ENCODE measurements around the gene GRAMD1A. TPM values are rescaled to one million over a fixed set of nuclear protein-coding genes. Genes with fewer than 3 reads are reported as not detected.
"Not testable (repeated sequence)": the region's sequence is repeated elsewhere in the genome, so short reads cannot be mapped to it uniquely, and the experiment has no call there.

Gene GRAMD1A
- total RNA-seq, 1 experiment from 2014 or later: 75.4 TPM

DNA sequence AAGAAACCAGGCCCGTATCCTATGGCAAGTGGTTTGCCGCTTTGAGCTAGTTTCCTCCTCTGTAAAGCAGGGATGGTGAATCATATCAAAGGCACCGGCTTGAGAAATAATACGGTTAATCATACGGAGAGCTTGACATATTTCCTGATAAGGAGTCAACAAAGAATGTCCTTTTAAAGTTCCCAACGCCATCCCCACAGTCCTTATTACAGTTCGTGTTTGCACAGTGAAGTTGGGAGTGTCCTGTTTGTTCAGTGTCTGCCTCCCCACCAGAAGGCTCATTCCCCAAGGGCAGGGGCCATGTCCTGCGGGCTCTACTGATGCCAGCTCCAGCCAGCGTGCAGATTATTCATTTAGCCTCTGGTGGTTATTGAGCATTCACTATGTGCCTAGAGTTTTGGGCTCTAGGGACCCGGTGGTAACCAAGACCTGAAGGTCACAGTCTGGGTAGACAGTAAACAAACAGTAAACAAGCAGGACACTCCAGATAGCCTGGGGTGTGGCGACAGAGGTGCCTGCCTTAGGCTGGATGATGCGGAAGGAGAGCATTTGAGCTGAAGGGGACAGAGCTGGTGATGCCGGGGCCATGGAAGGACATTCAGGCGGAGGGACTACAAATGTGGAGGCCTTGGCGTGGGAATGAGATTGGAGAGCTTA, 6.3 kb downstream of the GRAMD1A start:
- no peak overlapping the region for H2AFZ ChIP-seq (ENCODE audit: low read depth, low read length, poor library complexity, severe bottlenecking)
- H3K4me2 ChIP-seq (ENCODE audit: low read length): no peak overlapping the region
- no peaks in the 10 kb centered on the region for H4K20me1 ChIP-seq (ENCODE audit: insufficient read depth)
- POLR2A ChIA-PET: no interaction called here
- no TSS peak for BruUV-seq (replicated peaks)
- CTCF ChIA-PET: no interaction called here
- H3K27me3 ChIP-seq (ENCODE audit: insufficient read depth, low read length): no peaks in the 10 kb centered on the region
- RAD21 ChIA-PET (ENCODE audit: low non-redundant PET in 1 of 2, low total read pairs in 2 of 2, uncharacterized antibody in 2 of 2, unreplicated experiment in 2 of 2): no interaction called here
- TF ChIP-seq, protein P1, sequence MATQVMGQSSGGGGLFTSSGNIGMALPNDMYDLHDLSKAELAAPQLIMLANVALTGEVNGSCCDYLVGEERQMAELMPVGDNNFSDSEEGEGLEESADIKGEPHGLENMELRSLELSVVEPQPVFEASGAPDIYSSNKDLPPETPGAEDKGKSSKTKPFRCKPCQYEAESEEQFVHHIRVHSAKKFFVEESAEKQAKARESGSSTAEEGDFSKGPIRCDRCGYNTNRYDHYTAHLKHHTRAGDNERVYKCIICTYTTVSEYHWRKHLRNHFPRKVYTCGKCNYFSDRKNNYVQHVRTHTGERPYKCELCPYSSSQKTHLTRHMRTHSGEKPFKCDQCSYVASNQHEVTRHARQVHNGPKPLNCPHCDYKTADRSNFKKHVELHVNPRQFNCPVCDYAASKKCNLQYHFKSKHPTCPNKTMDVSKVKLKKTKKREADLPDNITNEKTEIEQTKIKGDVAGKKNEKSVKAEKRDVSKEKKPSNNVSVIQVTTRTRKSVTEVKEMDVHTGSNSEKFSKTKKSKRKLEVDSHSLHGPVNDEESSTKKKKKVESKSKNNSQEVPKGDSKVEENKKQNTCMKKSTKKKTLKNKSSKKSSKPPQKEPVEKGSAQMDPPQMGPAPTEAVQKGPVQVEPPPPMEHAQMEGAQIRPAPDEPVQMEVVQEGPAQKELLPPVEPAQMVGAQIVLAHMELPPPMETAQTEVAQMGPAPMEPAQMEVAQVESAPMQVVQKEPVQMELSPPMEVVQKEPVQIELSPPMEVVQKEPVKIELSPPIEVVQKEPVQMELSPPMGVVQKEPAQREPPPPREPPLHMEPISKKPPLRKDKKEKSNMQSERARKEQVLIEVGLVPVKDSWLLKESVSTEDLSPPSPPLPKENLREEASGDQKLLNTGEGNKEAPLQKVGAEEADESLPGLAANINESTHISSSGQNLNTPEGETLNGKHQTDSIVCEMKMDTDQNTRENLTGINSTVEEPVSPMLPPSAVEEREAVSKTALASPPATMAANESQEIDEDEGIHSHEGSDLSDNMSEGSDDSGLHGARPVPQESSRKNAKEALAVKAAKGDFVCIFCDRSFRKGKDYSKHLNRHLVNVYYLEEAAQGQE (IDR thresholded peaks at IDR 0.05; ENCODE audit: low read depth): no peak
- no peak for TF ChIP-seq EGR1 (IDR thresholded peaks at IDR 0.05; ENCODE audit: low read depth)
- TF ChIP-seq, protein P2, sequence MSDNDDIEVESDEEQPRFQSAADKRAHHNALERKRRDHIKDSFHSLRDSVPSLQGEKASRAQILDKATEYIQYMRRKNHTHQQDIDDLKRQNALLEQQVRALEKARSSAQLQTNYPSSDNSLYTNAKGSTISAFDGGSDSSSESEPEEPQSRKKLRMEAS (IDR thresholded peaks at IDR 0.05): no peak
- peaks cover 39% of the 10 kb centered on the region for H3K79me2 ChIP-seq (ENCODE audit: insufficient read depth, low read length)
- DNase-seq (ENCODE audit: low read depth, low spot score): no peak
- H3K9me2 ChIP-seq (ENCODE audit: insufficient read depth): no peaks in the 10 kb centered on the region
- H3K9ac ChIP-seq (ENCODE audit: low read length): no peak overlapping the region
- no peak for ATAC-seq
- H3K36me3 ChIP-seq (ENCODE audit: control insufficient read depth in 1 of 2, insufficient read depth in 2 of 2, low read length in 2 of 2): peaks cover 9 to 20% of the 10 kb centered on the region in 2 experiments; a peak in 3 of 4 replicates
- no peak overlapping the region for H3K4me3 ChIP-seq (replicated peaks in 1 of 2; ENCODE audit: low read depth in 1 of 2, low read length in 2 of 2)
- H3K9me3 ChIP-seq (ENCODE audit: control insufficient read depth in 1 of 2, insufficient read depth in 1 of 2, low read depth in 1 of 2, low read length in 2 of 2): no peaks in the 10 kb centered on the region
- H3K4me1 ChIP-seq (ENCODE audit: control insufficient read depth in 1 of 2, insufficient read depth in 2 of 2, low read length in 2 of 2): peaks cover 2 to 5% of the 10 kb centered on the region in 2 experiments; a peak in 2 of 4 replicates
- intact Hi-C loops (cut with micrococcal nuclease): no loop called here
- no peak overlapping the region for H3K27ac ChIP-seq (ENCODE audit: low read depth, low read length)

DNA sequence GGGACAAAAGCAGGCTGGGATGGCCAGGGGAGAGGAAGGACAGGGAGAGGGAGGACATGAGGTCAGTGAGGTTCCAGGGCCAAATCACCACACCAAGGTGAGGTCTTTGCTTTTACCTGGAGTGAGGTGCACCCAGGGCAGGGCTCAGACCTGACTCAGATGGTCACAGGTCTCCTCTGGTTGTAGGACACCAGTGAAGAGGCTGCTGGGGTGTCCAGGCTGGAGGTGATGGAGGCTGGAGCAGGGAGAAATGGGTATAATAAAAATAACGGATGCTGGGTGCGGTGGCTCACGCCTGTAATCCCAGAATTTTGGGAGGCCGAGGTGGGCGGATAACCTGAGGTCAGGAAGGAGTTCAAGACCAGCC, 6.9 kb downstream of the GRAMD1A start:
- ATAC-seq: no peak
- peaks cover 11 to 20% of the 10 kb centered on the region in 2 experiments for H3K36me3 ChIP-seq (ENCODE audit: control insufficient read depth in 1 of 2, insufficient read depth in 2 of 2, low read length in 2 of 2)
- no peak overlapping the region for H3K27ac ChIP-seq (ENCODE audit: low read depth, low read length)
- no TSS peak for BruUV-seq (replicated peaks)
- intact Hi-C loops (cut with micrococcal nuclease): no loop called here
- no peaks in the 10 kb centered on the region for H3K9me2 ChIP-seq (ENCODE audit: insufficient read depth)
- H3K79me2 ChIP-seq (ENCODE audit: insufficient read depth, low read length): peaks cover 34% of the 10 kb centered on the region
- ChIA-PET POLR2A (no interaction called here), RAD21 (ENCODE audit: low non-redundant PET in 1 of 2, low total read pairs in 2 of 2, uncharacterized antibody in 2 of 2, unreplicated experiment in 2 of 2) (no interaction called here), CTCF (no interaction called here)
- TF ChIP-seq SIN3A (IDR thresholded peaks at IDR 0.05; ENCODE audit: low read depth) (no peak), EZH2 (IDR thresholded peaks at IDR 0.05) (no peak)
- TF ChIP-seq, protein P2 (IDR thresholded peaks at IDR 0.05): no peak
- H3K4me2 ChIP-seq (ENCODE audit: low read length): no peak overlapping the region
- no peak overlapping the region for H3K4me3 ChIP-seq (replicated peaks in 1 of 2; ENCODE audit: low read depth in 1 of 2, low read length in 2 of 2)
- no peaks in the 10 kb centered on the region for H4K20me1 ChIP-seq (ENCODE audit: insufficient read depth)
- H3K9ac ChIP-seq (ENCODE audit: low read length): no peak overlapping the region
- no peaks in the 10 kb centered on the region for H3K9me3 ChIP-seq (ENCODE audit: control insufficient read depth in 1 of 2, insufficient read depth in 1 of 2, low read depth in 1 of 2, low read length in 2 of 2)
- DNase-seq (ENCODE audit: low read depth, low spot score): no peak
- no peak overlapping the region for H2AFZ ChIP-seq (ENCODE audit: low read depth, low read length, poor library complexity, severe bottlenecking)
- H3K27me3 ChIP-seq (ENCODE audit: insufficient read depth, low read length): no peaks in the 10 kb centered on the region
- H3K4me1 ChIP-seq (ENCODE audit: control insufficient read depth in 1 of 2, insufficient read depth in 2 of 2, low read length in 2 of 2): peaks cover under 1 to 2% of the 10 kb centered on the region in 2 experiments; a peak in 2 of 4 replicates

DNA sequence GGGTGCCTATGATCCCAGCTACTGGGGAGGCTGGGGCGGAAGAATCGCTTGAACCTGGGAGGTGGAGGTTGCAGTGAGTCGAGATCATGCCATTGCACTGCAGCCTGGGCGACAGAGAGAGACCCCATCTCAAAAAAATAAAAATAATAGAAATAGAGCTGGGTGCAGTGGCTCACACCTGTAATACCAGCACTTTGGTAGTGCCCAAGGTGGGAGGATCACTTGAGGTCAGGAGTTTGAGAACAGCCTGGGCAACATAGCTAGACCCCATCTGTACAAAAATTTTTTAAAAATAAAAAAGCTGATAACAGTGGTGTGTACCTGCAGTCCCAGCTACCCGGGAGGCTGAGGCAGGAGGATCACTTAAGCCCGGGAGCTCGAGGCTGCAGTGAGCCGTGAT, 7.3 kb downstream of the GRAMD1A start:
- H2AFZ ChIP-seq (ENCODE audit: low read depth, low read length, poor library complexity, severe bottlenecking); H3K9me2 ChIP-seq (ENCODE audit: insufficient read depth); POLR2A ChIA-PET; H4K20me1 ChIP-seq (ENCODE audit: insufficient read depth); H3K4me1 ChIP-seq (ENCODE audit: control insufficient read depth in 1 of 2, insufficient read depth in 2 of 2, low read length in 2 of 2); H3K4me2 ChIP-seq (ENCODE audit: low read length); H3K27ac ChIP-seq (ENCODE audit: low read depth, low read length); intact Hi-C loops (cut with micrococcal nuclease); RAD21 ChIA-PET (ENCODE audit: low non-redundant PET in 1 of 2, low total read pairs in 2 of 2, uncharacterized antibody in 2 of 2, unreplicated experiment in 2 of 2); BruUV-seq (replicated peaks); ATAC-seq; H3K4me3 ChIP-seq (replicated peaks in 1 of 2; ENCODE audit: low read depth in 1 of 2, low read length in 2 of 2); H3K27me3 ChIP-seq (ENCODE audit: insufficient read depth, low read length); DNase-seq (ENCODE audit: low read depth, low spot score); H3K9me3 ChIP-seq (ENCODE audit: control insufficient read depth in 1 of 2, insufficient read depth in 1 of 2, low read depth in 1 of 2, low read length in 2 of 2); H3K9ac ChIP-seq (ENCODE audit: low read length): not testable (repeated sequence)
- H3K36me3 ChIP-seq (ENCODE audit: control insufficient read depth in 1 of 2, insufficient read depth in 2 of 2, low read length in 2 of 2): peaks cover 13 to 20% of the 10 kb centered on the region in 2 experiments; a peak in 3 of 4 replicates
- CTCF ChIA-PET: interaction anchor here (0.8 kb wide), 1 partner anchor 48 kb away, joined by 3 read pairs; no protein-coding TSS in a partner anchor
- peaks cover 31% of the 10 kb centered on the region for H3K79me2 ChIP-seq (ENCODE audit: insufficient read depth, low read length)
